ENCODE data around the gene DNM1L.

DNA sequence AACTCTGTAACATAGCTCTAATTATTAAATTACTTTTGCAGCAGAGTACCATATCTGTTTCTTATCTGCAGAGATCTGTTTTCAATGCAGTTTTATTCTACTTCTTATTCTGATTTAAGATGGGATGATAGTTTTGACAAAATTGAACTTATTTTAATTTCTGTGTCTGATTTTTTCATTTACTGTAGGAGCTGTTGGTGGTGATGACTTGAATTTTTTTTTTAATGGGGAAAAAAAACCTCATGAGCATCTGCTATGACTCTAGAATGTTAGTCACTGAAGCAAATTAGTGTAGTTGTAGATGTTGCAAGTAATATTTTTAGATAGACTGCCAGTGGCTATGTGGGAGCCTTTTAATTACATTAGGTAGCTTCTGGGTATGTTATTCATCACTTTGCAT is 23.4 kb downstream of the DNM1L start:
- no peak for TF ChIP-seq POLR2AphosphoS5 (IDR thresholded peaks at IDR 0.05)
- TF ChIP-seq, protein P1, sequence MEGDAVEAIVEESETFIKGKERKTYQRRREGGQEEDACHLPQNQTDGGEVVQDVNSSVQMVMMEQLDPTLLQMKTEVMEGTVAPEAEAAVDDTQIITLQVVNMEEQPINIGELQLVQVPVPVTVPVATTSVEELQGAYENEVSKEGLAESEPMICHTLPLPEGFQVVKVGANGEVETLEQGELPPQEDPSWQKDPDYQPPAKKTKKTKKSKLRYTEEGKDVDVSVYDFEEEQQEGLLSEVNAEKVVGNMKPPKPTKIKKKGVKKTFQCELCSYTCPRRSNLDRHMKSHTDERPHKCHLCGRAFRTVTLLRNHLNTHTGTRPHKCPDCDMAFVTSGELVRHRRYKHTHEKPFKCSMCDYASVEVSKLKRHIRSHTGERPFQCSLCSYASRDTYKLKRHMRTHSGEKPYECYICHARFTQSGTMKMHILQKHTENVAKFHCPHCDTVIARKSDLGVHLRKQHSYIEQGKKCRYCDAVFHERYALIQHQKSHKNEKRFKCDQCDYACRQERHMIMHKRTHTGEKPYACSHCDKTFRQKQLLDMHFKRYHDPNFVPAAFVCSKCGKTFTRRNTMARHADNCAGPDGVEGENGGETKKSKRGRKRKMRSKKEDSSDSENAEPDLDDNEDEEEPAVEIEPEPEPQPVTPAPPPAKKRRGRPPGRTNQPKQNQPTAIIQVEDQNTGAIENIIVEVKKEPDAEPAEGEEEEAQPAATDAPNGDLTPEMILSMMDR (IDR thresholded peaks at IDR 0.05), result no peak

Measured in gastroesophageal sphincter (tissue), 3 donors.